ENCODE results near the gene BPIFA2.

DNA sequence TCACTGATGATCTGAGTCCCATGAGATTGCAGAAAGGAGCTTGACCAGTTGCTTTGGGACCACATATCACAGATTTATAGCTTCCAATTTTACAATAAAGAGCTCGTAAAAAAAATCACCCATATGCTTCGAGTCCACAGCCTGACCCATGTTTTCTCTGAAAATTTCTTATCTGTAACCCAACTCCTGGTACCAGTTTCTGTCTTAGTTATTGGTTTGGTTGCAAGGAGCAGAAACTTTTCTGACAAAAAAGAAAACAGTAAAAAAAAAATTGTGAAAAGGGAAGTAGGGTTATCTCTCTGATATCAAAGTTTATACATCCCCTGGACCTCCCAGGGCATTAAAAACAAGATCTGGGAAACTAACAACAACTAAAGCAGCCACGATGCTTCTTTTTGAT lies 30.8 kb upstream of the BPIFA2 start:
- TF ChIP-seq, protein P1, sequence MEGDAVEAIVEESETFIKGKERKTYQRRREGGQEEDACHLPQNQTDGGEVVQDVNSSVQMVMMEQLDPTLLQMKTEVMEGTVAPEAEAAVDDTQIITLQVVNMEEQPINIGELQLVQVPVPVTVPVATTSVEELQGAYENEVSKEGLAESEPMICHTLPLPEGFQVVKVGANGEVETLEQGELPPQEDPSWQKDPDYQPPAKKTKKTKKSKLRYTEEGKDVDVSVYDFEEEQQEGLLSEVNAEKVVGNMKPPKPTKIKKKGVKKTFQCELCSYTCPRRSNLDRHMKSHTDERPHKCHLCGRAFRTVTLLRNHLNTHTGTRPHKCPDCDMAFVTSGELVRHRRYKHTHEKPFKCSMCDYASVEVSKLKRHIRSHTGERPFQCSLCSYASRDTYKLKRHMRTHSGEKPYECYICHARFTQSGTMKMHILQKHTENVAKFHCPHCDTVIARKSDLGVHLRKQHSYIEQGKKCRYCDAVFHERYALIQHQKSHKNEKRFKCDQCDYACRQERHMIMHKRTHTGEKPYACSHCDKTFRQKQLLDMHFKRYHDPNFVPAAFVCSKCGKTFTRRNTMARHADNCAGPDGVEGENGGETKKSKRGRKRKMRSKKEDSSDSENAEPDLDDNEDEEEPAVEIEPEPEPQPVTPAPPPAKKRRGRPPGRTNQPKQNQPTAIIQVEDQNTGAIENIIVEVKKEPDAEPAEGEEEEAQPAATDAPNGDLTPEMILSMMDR (IDR thresholded peaks at IDR 0.05; ENCODE audit: poor library complexity, severe bottlenecking): no peak
- TF ChIP-seq EZH2 (IDR thresholded peaks at IDR 0.05; ENCODE audit: borderline replicate concordance, insufficient read depth, low read length, poor library complexity, severe bottlenecking): no peak
- no peak for TF ChIP-seq SMC3 (conservative IDR thresholded peaks at IDR 0.05; ENCODE audit: poor library complexity)
- TF ChIP-seq TAF1 (IDR thresholded peaks at IDR 0.05; ENCODE audit: low read depth): no peak
- TF ChIP-seq, protein P2, sequence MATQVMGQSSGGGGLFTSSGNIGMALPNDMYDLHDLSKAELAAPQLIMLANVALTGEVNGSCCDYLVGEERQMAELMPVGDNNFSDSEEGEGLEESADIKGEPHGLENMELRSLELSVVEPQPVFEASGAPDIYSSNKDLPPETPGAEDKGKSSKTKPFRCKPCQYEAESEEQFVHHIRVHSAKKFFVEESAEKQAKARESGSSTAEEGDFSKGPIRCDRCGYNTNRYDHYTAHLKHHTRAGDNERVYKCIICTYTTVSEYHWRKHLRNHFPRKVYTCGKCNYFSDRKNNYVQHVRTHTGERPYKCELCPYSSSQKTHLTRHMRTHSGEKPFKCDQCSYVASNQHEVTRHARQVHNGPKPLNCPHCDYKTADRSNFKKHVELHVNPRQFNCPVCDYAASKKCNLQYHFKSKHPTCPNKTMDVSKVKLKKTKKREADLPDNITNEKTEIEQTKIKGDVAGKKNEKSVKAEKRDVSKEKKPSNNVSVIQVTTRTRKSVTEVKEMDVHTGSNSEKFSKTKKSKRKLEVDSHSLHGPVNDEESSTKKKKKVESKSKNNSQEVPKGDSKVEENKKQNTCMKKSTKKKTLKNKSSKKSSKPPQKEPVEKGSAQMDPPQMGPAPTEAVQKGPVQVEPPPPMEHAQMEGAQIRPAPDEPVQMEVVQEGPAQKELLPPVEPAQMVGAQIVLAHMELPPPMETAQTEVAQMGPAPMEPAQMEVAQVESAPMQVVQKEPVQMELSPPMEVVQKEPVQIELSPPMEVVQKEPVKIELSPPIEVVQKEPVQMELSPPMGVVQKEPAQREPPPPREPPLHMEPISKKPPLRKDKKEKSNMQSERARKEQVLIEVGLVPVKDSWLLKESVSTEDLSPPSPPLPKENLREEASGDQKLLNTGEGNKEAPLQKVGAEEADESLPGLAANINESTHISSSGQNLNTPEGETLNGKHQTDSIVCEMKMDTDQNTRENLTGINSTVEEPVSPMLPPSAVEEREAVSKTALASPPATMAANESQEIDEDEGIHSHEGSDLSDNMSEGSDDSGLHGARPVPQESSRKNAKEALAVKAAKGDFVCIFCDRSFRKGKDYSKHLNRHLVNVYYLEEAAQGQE (IDR thresholded peaks at IDR 0.05; ENCODE audit: borderline replicate concordance): no peak
- TF ChIP-seq EP300 (conservative IDR thresholded peaks at IDR 0.05; ENCODE audit: poor library complexity, severe bottlenecking): no peak
- no peak for TF ChIP-seq RAD21 (conservative IDR thresholded peaks at IDR 0.05)
